ENCODE measurements around the gene RFX6.

Gene RFX6

DNA sequence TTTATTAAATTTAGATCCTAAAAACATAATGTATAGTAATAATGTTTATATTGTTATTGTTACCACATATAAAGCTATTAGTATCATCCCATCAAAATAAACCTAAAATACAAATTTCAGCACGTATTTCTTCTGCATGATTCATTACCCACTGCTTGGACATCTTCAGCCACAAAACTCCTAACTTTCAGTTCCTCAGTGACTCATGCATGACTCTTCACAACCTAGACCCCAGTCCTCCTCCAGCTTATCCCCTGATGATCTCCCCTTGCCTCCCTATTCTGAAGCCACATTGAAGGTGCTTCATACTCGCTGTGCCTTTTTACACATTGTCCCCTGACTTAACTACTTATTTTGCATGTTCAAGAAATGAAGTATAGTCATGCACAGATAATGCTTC, 37.0 kb upstream of the RFX6 start:
- DNase-seq = no peak
- no peaks in the 10 kb centered on the region for H3K79me2 ChIP-seq (ENCODE audit: control insufficient read depth, insufficient read depth, low read length)
- no peak overlapping the region for H3K4me2 ChIP-seq (ENCODE audit: low read length)
- no peak overlapping the region for H3K4me3 ChIP-seq (ENCODE audit: low read length)
- H2AK5ac ChIP-seq (ENCODE audit: low read length) = no peak overlapping the region
- WGBS (ENCODE audit: extremely low coverage, insufficient coverage, low lambda C conversion rate) = no CpG with 5 or more reads among the region's 2 CpGs
- no peak overlapping the region for H3K23ac ChIP-seq (ENCODE audit: low read length)
- no peaks in the 10 kb centered on the region for H3K4me1 ChIP-seq (ENCODE audit: control insufficient read depth, low read depth, low read length)
- no peak overlapping the region for H2BK120ac ChIP-seq (ENCODE audit: low read depth, low read length)
- H3K79me1 ChIP-seq (ENCODE audit: low read length) = no peaks in the 10 kb centered on the region
- no peak overlapping the region for H4K5ac ChIP-seq (ENCODE audit: low read length)
- H4K8ac ChIP-seq (ENCODE audit: low read depth, low read length) = no peak overlapping the region
- H3K4ac ChIP-seq (ENCODE audit: low read depth, low read length) = no peak overlapping the region
- no peak overlapping the region for H3K56ac ChIP-seq (ENCODE audit: low read length)
- H3K36me3 ChIP-seq (ENCODE audit: control insufficient read depth, insufficient read depth, low read length) = no peaks in the 10 kb centered on the region
- H3K9ac ChIP-seq (ENCODE audit: low read length) = no peak overlapping the region
- H3K18ac ChIP-seq (ENCODE audit: low read length) = no peak overlapping the region
- no peak overlapping the region for H2BK15ac ChIP-seq (replicated peaks; ENCODE audit: low read depth)
- no peak overlapping the region for H2BK5ac ChIP-seq (ENCODE audit: low read length)
- H3K27me3 ChIP-seq (ENCODE audit: insufficient read depth, low read length, poor library complexity) = no peaks in the 10 kb centered on the region
- H3K27ac ChIP-seq (ENCODE audit: low read depth, low read length) = no peak overlapping the region

DNA sequence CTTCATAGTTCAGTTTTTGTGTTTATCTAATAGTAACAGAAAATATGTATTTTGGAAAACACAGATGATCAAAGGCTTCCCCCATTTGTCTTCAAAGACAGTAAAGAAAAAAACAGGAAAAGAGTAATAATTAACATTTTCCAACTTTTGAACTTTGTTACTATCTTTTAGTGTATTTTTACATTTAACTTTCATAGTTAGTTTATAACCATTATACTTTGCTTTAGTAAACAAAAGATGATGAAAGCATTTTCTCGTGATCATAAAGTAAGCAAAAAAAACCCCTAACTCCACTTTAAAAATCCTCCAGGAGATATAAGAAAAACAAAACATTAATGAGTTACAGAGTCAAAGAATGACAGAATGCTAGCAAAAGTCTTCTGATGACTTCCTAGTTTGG, 34.6 kb upstream of the RFX6 start:
- Histone ChIP-seq H3K4me2 (ENCODE audit: low read length) (no peak overlapping the region), H2BK5ac (ENCODE audit: low read length) (no peak overlapping the region), H3K27me3 (ENCODE audit: insufficient read depth, low read length, poor library complexity) (no peaks in the 10 kb centered on the region), H3K4me3 (ENCODE audit: low read length) (no peak overlapping the region), H3K79me1 (ENCODE audit: low read length) (no peaks in the 10 kb centered on the region), H3K18ac (ENCODE audit: low read length) (no peak overlapping the region), H3K4me1 (ENCODE audit: control insufficient read depth, low read depth, low read length) (no peaks in the 10 kb centered on the region), H3K79me2 (ENCODE audit: control insufficient read depth, insufficient read depth, low read length) (no peaks in the 10 kb centered on the region), H2BK15ac (replicated peaks; ENCODE audit: low read depth) (no peak overlapping the region), H2BK120ac (ENCODE audit: low read depth, low read length) (no peak overlapping the region), H3K27ac (ENCODE audit: low read depth, low read length) (no peak overlapping the region), H3K36me3 (ENCODE audit: control insufficient read depth, insufficient read depth, low read length) (no peaks in the 10 kb centered on the region), H4K5ac (ENCODE audit: low read length) (no peak overlapping the region), H3K4ac (ENCODE audit: low read depth, low read length) (no peak overlapping the region), H2AK5ac (ENCODE audit: low read length) (no peak overlapping the region), H3K23ac (ENCODE audit: low read length) (no peak overlapping the region), H3K9ac (ENCODE audit: low read length) (no peak overlapping the region), H4K8ac (ENCODE audit: low read depth, low read length) (no peak overlapping the region), H3K56ac (ENCODE audit: low read length) (no peak overlapping the region)
- WGBS (ENCODE audit: extremely low coverage, insufficient coverage, low lambda C conversion rate) = no CpG with 5 or more reads among the region's 1 CpG
- no peak for DNase-seq

DNA sequence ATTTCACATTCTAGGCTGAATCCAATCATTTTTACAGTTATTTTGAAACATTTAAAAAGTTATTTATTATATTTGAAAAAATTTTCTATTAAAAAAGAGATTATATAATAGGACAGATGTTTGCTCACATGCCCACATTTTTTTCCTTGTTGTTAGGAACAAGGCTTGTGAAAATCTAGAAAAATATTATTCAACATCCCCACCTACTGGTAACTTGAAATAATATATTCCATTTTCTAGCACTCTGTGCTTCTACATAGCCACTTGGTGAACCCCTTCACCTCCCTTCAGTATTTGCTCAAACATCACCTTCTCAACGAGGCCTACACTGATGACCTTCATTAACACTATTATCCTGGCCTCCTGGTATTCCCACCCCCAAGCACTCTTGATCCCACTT, 29.8 kb upstream of the RFX6 start:
- no peak overlapping the region for H2BK5ac ChIP-seq (ENCODE audit: low read length)
- no peak overlapping the region for H3K18ac ChIP-seq (ENCODE audit: low read length)
- H3K4me2 ChIP-seq (ENCODE audit: low read length) = no peak overlapping the region
- no peaks in the 10 kb centered on the region for H3K36me3 ChIP-seq (ENCODE audit: control insufficient read depth, insufficient read depth, low read length)
- H3K27me3 ChIP-seq (ENCODE audit: insufficient read depth, low read length, poor library complexity) = no peaks in the 10 kb centered on the region
- H2BK120ac ChIP-seq (ENCODE audit: low read depth, low read length) = no peak overlapping the region
- H3K27ac ChIP-seq (ENCODE audit: low read depth, low read length) = no peak overlapping the region
- DNase-seq = peak; percentile 35
- no peak overlapping the region for H3K23ac ChIP-seq (ENCODE audit: low read length)
- no peak overlapping the region for H4K5ac ChIP-seq (ENCODE audit: low read length)
- no peak overlapping the region for H3K4ac ChIP-seq (ENCODE audit: low read depth, low read length)
- no peaks in the 10 kb centered on the region for H3K79me1 ChIP-seq (ENCODE audit: low read length)
- no peaks in the 10 kb centered on the region for H3K79me2 ChIP-seq (ENCODE audit: control insufficient read depth, insufficient read depth, low read length)
- no peak overlapping the region for H3K56ac ChIP-seq (ENCODE audit: low read length)
- H3K4me3 ChIP-seq (ENCODE audit: low read length) = no peak overlapping the region
- no peak overlapping the region for H2BK15ac ChIP-seq (replicated peaks; ENCODE audit: low read depth)
- no peak overlapping the region for H2AK5ac ChIP-seq (ENCODE audit: low read length)
- WGBS (ENCODE audit: extremely low coverage, insufficient coverage, low lambda C conversion rate) = no CpG with 5 or more reads among the region's 1 CpG
- no peak overlapping the region for H3K9ac ChIP-seq (ENCODE audit: low read length)
- H4K8ac ChIP-seq (ENCODE audit: low read depth, low read length) = no peak overlapping the region
- no peaks in the 10 kb centered on the region for H3K4me1 ChIP-seq (ENCODE audit: control insufficient read depth, low read depth, low read length)

DNA sequence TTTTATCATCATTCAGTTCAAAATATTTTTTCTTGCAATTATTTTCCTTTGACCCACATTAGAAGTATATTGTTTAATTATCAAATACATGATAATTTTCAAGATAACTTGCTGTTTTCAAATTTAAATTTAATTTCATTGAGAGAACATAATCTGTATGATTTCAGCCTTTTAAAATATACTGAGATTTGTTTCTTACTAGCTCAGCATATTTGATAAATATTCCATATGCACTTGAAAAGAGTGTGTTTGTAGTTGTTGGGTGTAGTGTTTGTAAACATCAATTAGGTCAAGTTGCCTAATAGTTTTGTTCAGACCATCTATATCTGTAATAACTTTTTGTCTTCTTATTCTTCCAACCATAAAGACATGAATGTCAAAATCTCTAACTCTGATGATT, 19.0 kb upstream of the RFX6 start:
- DNase-seq = no peak
- H3K27me3 ChIP-seq (ENCODE audit: insufficient read depth, low read length, poor library complexity) = no peaks in the 10 kb centered on the region
- no peak overlapping the region for H3K4ac ChIP-seq (ENCODE audit: low read depth, low read length)

DNA sequence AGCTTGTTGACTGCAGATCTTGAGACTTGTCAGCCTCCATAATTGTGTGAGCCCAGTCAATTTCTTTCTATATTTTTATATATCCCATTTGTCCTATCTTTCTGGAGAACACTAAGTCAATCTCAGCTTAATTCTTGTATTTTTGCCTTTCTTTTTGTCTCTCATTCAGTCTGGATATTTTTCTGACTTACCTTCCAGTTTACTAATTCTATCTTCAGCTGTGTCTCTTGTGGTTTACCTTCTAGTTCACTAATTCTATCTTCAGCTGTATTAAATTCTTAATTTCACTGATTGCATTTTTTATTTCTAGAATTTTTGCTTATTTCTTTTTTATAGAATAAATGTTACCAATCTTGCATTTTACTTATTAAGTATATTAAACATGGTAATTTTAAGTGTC, 17.8 kb upstream of the RFX6 start:
- no peak overlapping the region for H2BK5ac ChIP-seq (ENCODE audit: low read length)
- no peaks in the 10 kb centered on the region for H3K27me3 ChIP-seq (ENCODE audit: insufficient read depth, low read length, poor library complexity)
- no peak overlapping the region for H3K18ac ChIP-seq (ENCODE audit: low read length)
- no peak overlapping the region for H3K4ac ChIP-seq (ENCODE audit: low read depth, low read length)
- DNase-seq = no peak
- H4K5ac ChIP-seq (ENCODE audit: low read length) = no peak overlapping the region
- H3K27ac ChIP-seq (ENCODE audit: low read depth, low read length) = no peak overlapping the region
- H4K8ac ChIP-seq (ENCODE audit: low read depth, low read length) = no peak overlapping the region
- H3K79me2 ChIP-seq (ENCODE audit: control insufficient read depth, insufficient read depth, low read length) = no peaks in the 10 kb centered on the region
- H3K36me3 ChIP-seq (ENCODE audit: control insufficient read depth, insufficient read depth, low read length) = no peaks in the 10 kb centered on the region
- no peak overlapping the region for H3K56ac ChIP-seq (ENCODE audit: low read length)
- no peaks in the 10 kb centered on the region for H3K4me1 ChIP-seq (ENCODE audit: control insufficient read depth, low read depth, low read length)
- no peak overlapping the region for H2AK5ac ChIP-seq (ENCODE audit: low read length)
- no peaks in the 10 kb centered on the region for H3K79me1 ChIP-seq (ENCODE audit: low read length)
- H2BK120ac ChIP-seq (ENCODE audit: low read depth, low read length) = no peak overlapping the region
- no peak overlapping the region for H3K9ac ChIP-seq (ENCODE audit: low read length)
- no peak overlapping the region for H3K4me3 ChIP-seq (ENCODE audit: low read length)
- H3K23ac ChIP-seq (ENCODE audit: low read length) = no peak overlapping the region
- no peak overlapping the region for H3K4me2 ChIP-seq (ENCODE audit: low read length)
- no peak overlapping the region for H2BK15ac ChIP-seq (replicated peaks; ENCODE audit: low read depth)

More for the DNA sequence above, 19.0 kb upstream of the RFX6 start:
- Histone ChIP-seq H3K79me2 (ENCODE audit: control insufficient read depth, insufficient read depth, low read length) (no peaks in the 10 kb centered on the region), H3K18ac (ENCODE audit: low read length) (no peak overlapping the region), H3K56ac (ENCODE audit: low read length) (no peak overlapping the region), H3K4me1 (ENCODE audit: control insufficient read depth, low read depth, low read length) (no peaks in the 10 kb centered on the region), H2BK15ac (replicated peaks; ENCODE audit: low read depth) (no peak overlapping the region), H3K9ac (ENCODE audit: low read length) (no peak overlapping the region), H3K23ac (ENCODE audit: low read length) (no peak overlapping the region), H3K4me3 (ENCODE audit: low read length) (no peak overlapping the region), H3K79me1 (ENCODE audit: low read length) (no peaks in the 10 kb centered on the region), H2BK120ac (ENCODE audit: low read depth, low read length) (no peak overlapping the region), H3K36me3 (ENCODE audit: control insufficient read depth, insufficient read depth, low read length) (no peaks in the 10 kb centered on the region), H3K27ac (ENCODE audit: low read depth, low read length) (no peak overlapping the region), H4K5ac (ENCODE audit: low read length) (no peak overlapping the region), H3K4me2 (ENCODE audit: low read length) (no peak overlapping the region), H2BK5ac (ENCODE audit: low read length) (no peak overlapping the region), H2AK5ac (ENCODE audit: low read length) (no peak overlapping the region), H4K8ac (ENCODE audit: low read depth, low read length) (no peak overlapping the region)

DNA sequence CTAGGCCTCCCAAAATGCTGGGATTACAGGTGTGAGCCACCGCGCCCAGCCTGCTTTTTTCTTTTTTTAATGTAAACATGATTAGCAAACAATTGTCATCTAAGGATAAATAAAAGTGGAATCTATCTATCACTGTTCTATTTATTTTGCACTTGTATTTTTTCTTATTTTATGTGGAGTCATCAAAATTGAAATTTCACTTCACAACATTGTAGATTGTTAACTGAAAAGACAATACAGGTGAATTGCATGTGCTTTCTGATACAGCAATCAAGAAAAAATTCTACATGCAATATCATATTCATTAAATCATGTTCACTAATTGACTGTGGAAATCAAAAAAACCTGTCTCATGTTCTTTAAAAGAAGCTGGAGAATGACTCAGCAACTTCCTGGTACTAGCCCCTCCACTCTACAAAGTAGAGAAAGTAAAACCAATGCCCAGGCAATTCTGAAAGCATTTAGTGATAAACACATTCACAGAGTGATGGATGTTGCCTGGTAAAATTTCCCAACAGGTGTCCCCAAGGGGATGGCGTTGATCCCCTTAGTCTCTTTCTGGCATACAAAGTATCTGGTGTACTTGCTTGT, 10.7 kb upstream of the RFX6 start:
- no CpG with 5 or more reads among the region's 3 CpGs for WGBS (ENCODE audit: extremely low coverage, insufficient coverage, low lambda C conversion rate)
- Histone ChIP-seq H3K27ac (ENCODE audit: low read depth, low read length) (no peak overlapping the region), H4K8ac (ENCODE audit: low read depth, low read length) (no peak overlapping the region), H3K18ac (ENCODE audit: low read length) (no peak overlapping the region), H3K79me1 (ENCODE audit: low read length) (no peaks in the 10 kb centered on the region), H3K4ac (ENCODE audit: low read depth, low read length) (no peak overlapping the region), H3K79me2 (ENCODE audit: control insufficient read depth, insufficient read depth, low read length) (no peaks in the 10 kb centered on the region), H3K9ac (ENCODE audit: low read length) (no peak overlapping the region), H2BK15ac (replicated peaks; ENCODE audit: low read depth) (no peak overlapping the region), H3K36me3 (ENCODE audit: control insufficient read depth, insufficient read depth, low read length) (no peaks in the 10 kb centered on the region), H3K4me1 (ENCODE audit: control insufficient read depth, low read depth, low read length) (no peaks in the 10 kb centered on the region), H2BK5ac (ENCODE audit: low read length) (no peak overlapping the region), H4K5ac (ENCODE audit: low read length) (no peak overlapping the region), H2AK5ac (ENCODE audit: low read length) (no peak overlapping the region), H3K27me3 (ENCODE audit: insufficient read depth, low read length, poor library complexity) (no peaks in the 10 kb centered on the region), H3K23ac (ENCODE audit: low read length) (no peak overlapping the region), H3K4me3 (ENCODE audit: low read length) (no peak overlapping the region), H3K4me2 (ENCODE audit: low read length) (no peak overlapping the region), H3K56ac (ENCODE audit: low read length) (no peak overlapping the region), H2BK120ac (ENCODE audit: low read depth, low read length) (no peak overlapping the region)
- DNase-seq = peak; percentile 18

Data from mesendoderm (in vitro differentiated cells).